Breast epithelium (tissue), 4 donors: ENCODE measurements around the gene C1QL2. TPM values are rescaled to one million over a fixed set of nuclear protein-coding genes. Genes with fewer than 3 reads are reported as not detected.

Experiments used
- DNase-seq, 2 donors: peaks; one replicate each; pipeline ENCODE4 v3.0.0-alpha.2; 2019; ENCODE audit warnings: low spot score in 2 of 2
- H3K27ac ChIP-seq, 2 donors: fragments of 200-600 bp; sonication (generic) in 1 of 2; one replicate each; pipeline ENCODE4 v1.5.1; 2016 to 2019; ENCODE audit warnings: mild to moderate bottlenecking in 1 of 2
- H3K27me3 ChIP-seq, 2 donors: fragments of 200-600 bp; sonication (generic) in 1 of 2; one replicate each; pipeline versions ENCODE4 v1.5.1 to v1.6.0; 2017 to 2019; ENCODE audit warnings: control low read depth in 1 of 2, mild to moderate bottlenecking in 1 of 2
- H3K36me3 ChIP-seq: fragments of 200-600 bp; one replicate; pipeline ENCODE4 v1.5.1; 2019
- H3K4me1 ChIP-seq, 2 donors: fragments of 200-600 bp; sonication (generic); one replicate each; pipeline ENCODE4 v1.5.1; 2016 to 2019; ENCODE audit warnings: control low read depth in 1 of 2
- H3K4me3 ChIP-seq, 3 donors: fragments of 200-600 bp; sonication (generic); 1 replicate in 2 of 3; 2 replicates in 1 of 3; pipeline ENCODE4 v1.5.1; 2016 to 2019; ENCODE audit warnings: mild to moderate bottlenecking in 3 of 3, moderate library complexity in 2 of 3
- H3K9me3 ChIP-seq, 2 donors: fragments of 200-600 bp; sonication (generic) in 1 of 2; one replicate each; pipeline ENCODE4 v1.5.1; 2016 to 2019; ENCODE audit warnings: control low read depth in 1 of 2
- POLR2A ChIP-seq: fragments of 450-650 bp; IDR thresholded peaks from one replicate; pipeline ENCODE4 v1.6.1; 2016; ENCODE audit warnings: antibody characterized with exemption, mild to moderate bottlenecking, moderate library complexity
- POLR2AphosphoS5 ChIP-seq, 3 donors: sonication (generic); formaldehyde crosslinking; IDR thresholded peaks; one replicate each; pipeline ENCODE4 v1.6.1; 2017; ENCODE audit warnings: antibody characterized with exemption in 3 of 3
- intact Hi-C: fragments of 100-400 bp; cut with DNase I; formaldehyde crosslinking; loops from one replicate; pipeline ENCODE4 v1.15.1; 2023; ENCODE audit warnings: low total_unique reads
- total RNA-seq, 3 donors: library from RNA; depleted of rRNA; stranded (reverse); fragments of >200 nt; gene quantifications; one replicate each; pipeline ENCODE4 v1.1.0, GENCODE V29; 2016
- TF ChIP-seq, protein P1 (sequence below), 3 donors: fragments of 450-650 bp; IDR thresholded peaks; one replicate each; pipeline ENCODE4 v1.5.1; 2016 to 2017; ENCODE audit warnings: antibody characterized with exemption in 3 of 3, mild to moderate bottlenecking in 3 of 3, moderate library complexity in 3 of 3

The C1QL2 gene
- total RNA-seq, 3 donors from 2014 or later, result 0.15 to 0.66 TPM; not detected in 1

- Histone ChIP-seq H3K4me1 (no peaks in the 10 kb centered on the region), H3K9me3 (no peaks in the 10 kb centered on the region), H3K27ac (no peak overlapping the region), H3K36me3 (no peaks in the 10 kb centered on the region), H3K27me3 (peaks cover 0 to 16% of the 10 kb centered on the region in 2 donors), H3K4me3 (no peak overlapping the region)
- TF ChIP-seq, protein P1, sequence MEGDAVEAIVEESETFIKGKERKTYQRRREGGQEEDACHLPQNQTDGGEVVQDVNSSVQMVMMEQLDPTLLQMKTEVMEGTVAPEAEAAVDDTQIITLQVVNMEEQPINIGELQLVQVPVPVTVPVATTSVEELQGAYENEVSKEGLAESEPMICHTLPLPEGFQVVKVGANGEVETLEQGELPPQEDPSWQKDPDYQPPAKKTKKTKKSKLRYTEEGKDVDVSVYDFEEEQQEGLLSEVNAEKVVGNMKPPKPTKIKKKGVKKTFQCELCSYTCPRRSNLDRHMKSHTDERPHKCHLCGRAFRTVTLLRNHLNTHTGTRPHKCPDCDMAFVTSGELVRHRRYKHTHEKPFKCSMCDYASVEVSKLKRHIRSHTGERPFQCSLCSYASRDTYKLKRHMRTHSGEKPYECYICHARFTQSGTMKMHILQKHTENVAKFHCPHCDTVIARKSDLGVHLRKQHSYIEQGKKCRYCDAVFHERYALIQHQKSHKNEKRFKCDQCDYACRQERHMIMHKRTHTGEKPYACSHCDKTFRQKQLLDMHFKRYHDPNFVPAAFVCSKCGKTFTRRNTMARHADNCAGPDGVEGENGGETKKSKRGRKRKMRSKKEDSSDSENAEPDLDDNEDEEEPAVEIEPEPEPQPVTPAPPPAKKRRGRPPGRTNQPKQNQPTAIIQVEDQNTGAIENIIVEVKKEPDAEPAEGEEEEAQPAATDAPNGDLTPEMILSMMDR (IDR thresholded peaks at IDR 0.05), result no peak
- TF ChIP-seq POLR2A (no peak), POLR2AphosphoS5 (IDR thresholded peaks at IDR 0.05) (no peak)
- DNase-seq, result no peak
- intact Hi-C loops, result no loop called here
Observed at GRCh38 chr2:119117891-119118882, 40.4 kb downstream of the C1QL2 start.

- H3K27me3 ChIP-seq, result peaks cover 0 to 24% of the 10 kb centered on the region in 2 donors
- no peaks in the 10 kb centered on the region for H3K4me1 ChIP-seq
- DNase-seq, result no peak
- no peak overlapping the region for H3K27ac ChIP-seq
- TF ChIP-seq, protein P1 (IDR thresholded peaks at IDR 0.05), result no peak
- intact Hi-C loops, result no loop called here
- H3K36me3 ChIP-seq, result no peaks in the 10 kb centered on the region
- H3K9me3 ChIP-seq, result no peaks in the 10 kb centered on the region
- no peak overlapping the region for H3K4me3 ChIP-seq
Observed at GRCh38 chr2:119117408-119117807, 41.1 kb downstream of the C1QL2 start.

GRCh38 chr2:119116411-119117295 lies 41.9 kb downstream of the C1QL2 start:
- Histone ChIP-seq H3K9me3 (no peaks in the 10 kb centered on the region), H3K36me3 (no peaks in the 10 kb centered on the region), H3K4me3 (no peak overlapping the region), H3K27ac (no peak overlapping the region), H3K4me1 (no peaks in the 10 kb centered on the region), H3K27me3 (peaks cover 0 to 24% of the 10 kb centered on the region in 2 donors)
- no peak for DNase-seq
- TF ChIP-seq POLR2A, result no peak
- no peak for TF ChIP-seq POLR2AphosphoS5 (IDR thresholded peaks at IDR 0.05)
- TF ChIP-seq, protein P1 (IDR thresholded peaks at IDR 0.05), result no peak
- intact Hi-C loops, result no loop called here

DNA sequence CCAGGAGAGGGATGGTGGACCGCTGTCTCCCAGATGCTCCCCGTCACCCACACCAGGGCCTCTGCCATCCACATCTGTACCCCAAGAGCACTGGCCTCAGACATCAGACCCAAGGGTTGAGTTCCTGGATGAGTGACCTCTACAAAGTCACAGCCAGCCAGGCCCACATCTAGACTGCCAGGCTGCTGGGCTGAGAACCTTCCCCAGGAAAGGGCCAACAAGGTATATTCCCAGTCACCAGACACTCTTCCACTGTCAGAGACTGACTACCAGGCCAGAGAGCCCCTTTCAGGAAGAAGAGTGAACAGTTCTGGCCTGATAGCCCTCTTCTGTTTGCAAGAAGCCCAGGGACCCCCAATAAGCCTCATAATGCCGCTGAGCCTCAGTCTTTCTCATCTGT lies 44.3 kb downstream of the C1QL2 start:
- Histone ChIP-seq H3K27me3 (peaks cover 0 to 22% of the 10 kb centered on the region in 2 donors), H3K4me1 (no peaks in the 10 kb centered on the region), H3K4me3 (no peak overlapping the region), H3K27ac (no peak overlapping the region), H3K36me3 (no peaks in the 10 kb centered on the region), H3K9me3 (peaks cover 0 to 11% of the 10 kb centered on the region in 2 donors)
- DNase-seq, result no peak
- TF ChIP-seq POLR2A, result no peak
- TF ChIP-seq, protein P1 (IDR thresholded peaks at IDR 0.05), result no peak
- no peak for TF ChIP-seq POLR2AphosphoS5 (IDR thresholded peaks at IDR 0.05)
- intact Hi-C loops, result no loop called here

- no peak for DNase-seq
- no peaks in the 10 kb centered on the region for H3K36me3 ChIP-seq
- H3K4me3 ChIP-seq, result no peak overlapping the region
- H3K9me3 ChIP-seq, result peaks cover 0 to 11% of the 10 kb centered on the region in 2 donors
- TF ChIP-seq POLR2A (no peak), POLR2AphosphoS5 (IDR thresholded peaks at IDR 0.05) (no peak)
- TF ChIP-seq, protein P1 (IDR thresholded peaks at IDR 0.05), result no peak
- intact Hi-C loops, result no loop called here
- H3K4me1 ChIP-seq, result no peaks in the 10 kb centered on the region
- no peak overlapping the region for H3K27ac ChIP-seq
- H3K27me3 ChIP-seq, result peaks cover 0 to 17% of the 10 kb centered on the region in 2 donors
Observed at GRCh38 chr2:119113489-119113770, 45.1 kb downstream of the C1QL2 start.
